ENCODE results near the gene LSM11. TPM values are rescaled to one million over a fixed set of nuclear protein-coding genes. Genes with fewer than 3 reads are reported as not detected.

Gene LSM11
- total RNA-seq, 3 donors from 2014 or later, result 3.7 to 9.5 (median 4.7) TPM

DNA sequence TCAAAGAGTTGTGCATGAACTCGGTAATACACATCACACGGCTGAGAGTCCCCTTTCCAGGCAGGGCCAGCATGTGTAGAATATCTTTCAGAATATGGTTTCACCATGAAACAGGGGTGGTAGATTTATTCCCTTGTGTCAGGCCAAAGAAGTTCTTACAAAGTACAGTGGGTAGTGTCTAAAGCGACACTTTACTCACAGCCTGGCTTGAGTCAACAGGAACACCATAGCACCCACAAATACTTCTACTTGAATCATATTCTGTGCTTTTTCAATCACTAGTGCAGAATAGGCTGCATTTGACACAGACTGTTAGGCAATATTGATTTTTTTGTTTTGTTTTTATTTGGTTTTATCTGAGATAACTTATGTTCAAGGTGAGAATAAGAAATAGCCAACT is 12.6 kb downstream of the LSM11 start:
- Histone ChIP-seq H3K9me3 (no peaks in the 10 kb centered on the region), H3K36me3 (ENCODE audit: low read depth) (no peaks in the 10 kb centered on the region), H3K4me1 (ENCODE audit: low read depth) (no peaks in the 10 kb centered on the region), H3K4me3 (no peak overlapping the region)
- ATAC-seq (no peak), DNase-seq (no peak)
- TF ChIP-seq CTCF (IDR thresholded peaks at IDR 0.05), result no peak
- intact Hi-C loops (cut with DNase I, micrococcal nuclease), result no loop called here

DNA sequence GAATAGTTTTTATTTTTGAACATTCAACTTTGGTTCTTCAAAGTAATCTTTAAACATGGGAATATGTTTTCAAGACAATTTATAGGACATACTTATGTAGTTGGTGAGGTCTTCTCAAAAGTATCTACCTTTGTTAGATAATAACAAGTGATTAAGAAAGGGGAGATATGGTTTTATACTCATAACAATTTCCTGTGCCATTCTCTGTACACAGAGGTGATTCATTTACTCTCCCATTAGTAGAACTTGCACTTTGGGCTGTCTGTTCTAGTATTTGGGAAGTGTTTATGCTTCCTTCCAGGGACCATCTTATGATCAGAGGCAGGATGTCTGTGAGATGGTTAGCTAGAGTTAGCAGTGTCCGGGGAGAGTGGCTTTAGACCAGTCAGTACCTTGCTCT is 15.2 kb downstream of the LSM11 start:
- intact Hi-C loops (cut with DNase I, micrococcal nuclease), result no loop called here
- H3K36me3 ChIP-seq (ENCODE audit: low read depth), result no peaks in the 10 kb centered on the region
- no peak overlapping the region for H3K4me3 ChIP-seq
- H3K4me1 ChIP-seq (ENCODE audit: low read depth), result no peaks in the 10 kb centered on the region
- TF ChIP-seq CTCF (IDR thresholded peaks at IDR 0.05), result no peak
- ATAC-seq (no peak), DNase-seq (no peak)
- no peaks in the 10 kb centered on the region for H3K9me3 ChIP-seq

GRCh38 chr5:157761690-157762621 is 18.4 kb downstream of the LSM11 start:
- intact Hi-C loops (cut with DNase I, micrococcal nuclease), result no loop called here
- Histone ChIP-seq H3K9me3 (no peaks in the 10 kb centered on the region), H3K4me3 (no peak overlapping the region), H3K36me3 (ENCODE audit: low read depth) (no peaks in the 10 kb centered on the region), H3K4me1 (ENCODE audit: low read depth) (no peaks in the 10 kb centered on the region)
- DNase-seq (peak in 1 of 3 donors; percentile 56), ATAC-seq (peak; percentile 89)
- TF ChIP-seq CTCF (IDR thresholded peaks at IDR 0.05), result peak; percentile 52

DNA sequence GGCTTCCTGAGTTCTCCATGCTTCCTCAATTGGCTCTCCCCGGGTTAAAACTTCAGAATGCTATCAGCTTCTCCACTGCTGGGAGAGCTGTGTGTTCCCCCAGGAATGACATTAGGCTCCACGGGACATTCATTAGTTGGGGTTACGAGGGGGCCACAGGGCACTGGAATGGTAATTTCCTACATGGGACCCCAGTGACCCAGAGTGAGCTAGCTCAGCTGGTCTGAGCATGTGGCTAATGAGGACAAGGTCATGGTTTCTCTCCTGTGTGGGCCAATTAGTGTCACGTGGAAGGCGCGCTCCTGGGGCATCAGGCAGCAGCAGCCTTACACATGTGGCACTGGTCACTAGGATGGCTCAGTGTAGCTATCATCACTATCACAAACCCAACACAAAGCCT is 21.0 kb downstream of the LSM11 start:
- no peak for TF ChIP-seq CTCF (IDR thresholded peaks at IDR 0.05)
- no peak overlapping the region for H3K4me3 ChIP-seq
- H3K9me3 ChIP-seq, result no peaks in the 10 kb centered on the region
- intact Hi-C loops (cut with DNase I, micrococcal nuclease), result no loop called here
- DNase-seq, result no peak
- ATAC-seq, result no peak
- H3K4me1 ChIP-seq (ENCODE audit: low read depth), result no peaks in the 10 kb centered on the region
- H3K36me3 ChIP-seq (ENCODE audit: low read depth), result no peaks in the 10 kb centered on the region

DNA sequence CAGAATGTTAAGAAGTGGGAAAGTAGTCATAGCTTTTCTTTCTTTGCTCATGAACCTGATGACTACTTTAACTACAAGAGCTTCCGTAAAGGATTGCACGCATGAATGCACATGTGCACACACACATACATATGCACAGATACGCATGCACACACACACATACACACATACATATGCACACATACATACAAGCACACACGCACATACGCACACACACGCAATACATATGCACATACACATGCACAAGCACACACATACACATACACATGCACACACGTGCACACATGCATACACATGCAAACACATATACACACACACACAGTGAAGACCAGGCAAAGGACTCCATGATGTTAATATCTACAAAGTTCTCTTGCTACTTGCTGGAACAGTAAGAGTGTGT is 22.9 kb downstream of the LSM11 start:
- TF ChIP-seq CTCF (IDR thresholded peaks at IDR 0.05), result no peak
- no peak overlapping the region for H3K4me3 ChIP-seq
- intact Hi-C loops (cut with DNase I, micrococcal nuclease), result no loop called here
- H3K36me3 ChIP-seq (ENCODE audit: low read depth), result no peaks in the 10 kb centered on the region
- H3K4me1 ChIP-seq (ENCODE audit: low read depth), result no peaks in the 10 kb centered on the region
- no peak for DNase-seq
- no peaks in the 10 kb centered on the region for H3K9me3 ChIP-seq
- ATAC-seq, result no peak

All from mucosa of descending colon (tissue), 3 donors.